Right lobe of liver (tissue), 6 donors: ENCODE results near the gene CANT1. TPM values are rescaled to one million over a fixed set of nuclear protein-coding genes. Genes with fewer than 3 reads are reported as not detected.
A peak's percentile ranks its signal among the peaks of the same experiment; 100 is the strongest.

Experiments
- ATAC-seq, 4 donors: fragments of 200-7000 bp; cut with Tn5 transposase; one replicate each; pipeline ENCODE4 v1.9.1; 2020; ENCODE audit warnings: mild to moderate bottlenecking in 4 of 4, moderate library complexity in 4 of 4
- DNase-seq, 3 donors: peaks; one replicate each; pipeline ENCODE4 v3.0.0-alpha.2; 2020
- H3K27ac ChIP-seq, 3 donors: fragments of 200-600 bp; one replicate each; pipeline ENCODE4 v1.8.0; 2022
- H3K27me3 ChIP-seq, 2 donors: fragments of 200-600 bp; one replicate each; pipeline ENCODE4 v1.8.0; 2022
- H3K36me3 ChIP-seq, 4 donors: fragments of 200-600 bp; sonication (generic) in 1 of 4; one replicate each; pipeline versions ENCODE4 v1.5.1 to v1.8.0; 2017 to 2022; ENCODE audit warnings: control low read depth in 1 of 4
- H3K4me1 ChIP-seq, 4 donors: fragments of 200-600 bp; sonication (generic) in 1 of 4; one replicate each; pipeline versions ENCODE4 v1.5.1 to v1.8.0; 2017 to 2022; ENCODE audit warnings: control low read depth in 1 of 4
- H3K4me3 ChIP-seq, 3 donors: fragments of 200-600 bp; one replicate each; pipeline ENCODE4 v1.8.0; 2022
- H3K9me3 ChIP-seq, 4 donors: fragments of 200-600 bp; sonication (generic) in 1 of 4; one replicate each; pipeline versions ENCODE4 v1.5.1 to v1.8.0; 2017 to 2022; ENCODE audit warnings: control low read depth in 1 of 4
- POLR2A ChIP-seq: fragments of 450-650 bp; IDR thresholded peaks from one replicate; pipeline ENCODE4 v1.6.1; 2017; ENCODE audit warnings: antibody characterized with exemption, mild to moderate bottlenecking
- WGBS: methylation state at CpG from one replicate; pipeline ENCODE4 v1.1.6; 2018; ENCODE audit warnings: low coverage, low lambda C conversion rate; ENCODE audit not compliant: insufficient coverage; ENCODE audit errors: missing lambda C conversion rate; 5-methylcytosine and 5-hydroxymethylcytosine counted together
- intact Hi-C, 2 donors: fragments of 100-400 bp; cut with DNase I; formaldehyde crosslinking; loops; one replicate each; pipeline versions ENCODE4 v1.11.2 to v1.14.1; 2022
- total RNA-seq, 6 experiments: library from RNA; depleted of rRNA in 2 of 6; stranded (reverse); fragments of >200 nt in 2 of 6; fragmentation: NEBNext Ultra II Directional in 3 of 6; extraction: Animal tissue kit (Norgen Biotek cat#: 25700) in 3 of 6; gene quantifications; one replicate each; pipeline versions ENCODE4 v1.1.0 to v1.2.4, GENCODE V29; 2016 to 2023
- TF ChIP-seq, protein P1 (sequence below), 4 donors: fragments of 200-600 bp in 3 of 4; fragments of 450-650 bp in 1 of 4; IDR thresholded peaks; one replicate each; pipeline versions ENCODE4 v1.5.1 to v1.8.0; 2016 to 2022; ENCODE audit warnings: antibody characterized with exemption in 4 of 4, mild to moderate bottlenecking in 2 of 4
- donor health status: DM: no; HTN: yes; CAD: no.
- donor health status: DM: no; HTN: no; CAD: no.
- donor health status: DM: no; HTN: no; CAD: no.
- donor health status: DM: no; HTN: yes; CAD: no.
- donor health status: DM: no; HTN: yes; CAD: no.

Gene CANT1
- total RNA-seq, 6 experiments from 2014 or later, result 15.6 to 26.3 (median 18.7) TPM

DNA sequence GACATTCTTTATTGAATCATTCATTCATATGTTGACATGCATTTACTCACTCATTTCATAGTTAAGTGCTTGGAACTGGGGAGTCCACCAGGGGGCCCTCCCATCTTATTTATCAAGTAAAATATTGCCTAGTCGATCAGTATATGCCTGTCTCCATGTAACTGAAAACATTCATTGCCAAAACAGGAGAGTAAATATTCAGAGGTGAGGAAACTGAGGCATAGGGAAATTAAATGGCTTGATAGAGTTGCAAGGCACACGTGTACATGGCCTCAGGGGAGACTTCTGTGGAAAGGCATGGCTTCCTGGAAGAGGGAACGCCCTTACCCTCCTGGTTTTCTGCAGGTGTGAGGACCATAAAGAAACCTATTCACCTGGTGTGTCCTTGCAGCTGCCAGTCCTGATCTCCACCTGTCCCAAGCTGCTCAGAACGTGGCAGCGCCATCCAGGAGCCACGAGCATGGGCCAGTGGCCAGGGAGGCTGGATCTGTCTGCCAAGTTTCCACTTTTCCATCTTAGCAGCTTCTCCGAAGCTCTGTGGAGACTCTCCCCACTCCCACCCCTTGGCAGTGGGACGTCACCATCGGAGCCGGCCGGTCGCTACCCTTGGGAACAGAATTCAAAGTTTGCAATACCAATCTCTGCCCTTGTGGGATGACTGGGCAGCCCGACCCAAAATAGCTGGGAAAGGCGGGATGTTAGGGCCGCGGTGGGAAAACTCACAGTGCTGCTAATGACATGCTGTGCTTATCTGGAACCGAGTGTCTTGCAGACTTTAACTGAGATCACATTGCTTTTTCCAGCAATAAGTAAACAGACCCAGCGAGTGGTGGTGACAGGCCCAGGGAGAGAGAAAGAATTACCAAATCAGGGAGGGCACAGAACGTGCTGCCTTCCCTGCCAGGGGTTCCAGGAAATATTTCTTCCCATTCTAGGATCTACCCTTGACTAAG, 10.3 kb upstream of the CANT1 start:
- H3K9me3 ChIP-seq, result no peaks in the 10 kb centered on the region
- no peaks in the 10 kb centered on the region for H3K27me3 ChIP-seq
- no peaks in the 10 kb centered on the region for H3K36me3 ChIP-seq
- DNase-seq (peak in 2 of 3 donors; percentile 49 to 62), ATAC-seq (peak; percentile 15 to 42 (median 30))
- peaks cover 0 to 11% (median 0%) of the 10 kb centered on the region in 4 donors for H3K4me1 ChIP-seq
- 14% methylated on average over 12 of the region's 19 CpGs for WGBS
- H3K27ac ChIP-seq, result peak overlapping the region in 2 of 3 donors; percentile 32 to 69
- TF ChIP-seq POLR2A, result no peak
- TF ChIP-seq, protein P1, sequence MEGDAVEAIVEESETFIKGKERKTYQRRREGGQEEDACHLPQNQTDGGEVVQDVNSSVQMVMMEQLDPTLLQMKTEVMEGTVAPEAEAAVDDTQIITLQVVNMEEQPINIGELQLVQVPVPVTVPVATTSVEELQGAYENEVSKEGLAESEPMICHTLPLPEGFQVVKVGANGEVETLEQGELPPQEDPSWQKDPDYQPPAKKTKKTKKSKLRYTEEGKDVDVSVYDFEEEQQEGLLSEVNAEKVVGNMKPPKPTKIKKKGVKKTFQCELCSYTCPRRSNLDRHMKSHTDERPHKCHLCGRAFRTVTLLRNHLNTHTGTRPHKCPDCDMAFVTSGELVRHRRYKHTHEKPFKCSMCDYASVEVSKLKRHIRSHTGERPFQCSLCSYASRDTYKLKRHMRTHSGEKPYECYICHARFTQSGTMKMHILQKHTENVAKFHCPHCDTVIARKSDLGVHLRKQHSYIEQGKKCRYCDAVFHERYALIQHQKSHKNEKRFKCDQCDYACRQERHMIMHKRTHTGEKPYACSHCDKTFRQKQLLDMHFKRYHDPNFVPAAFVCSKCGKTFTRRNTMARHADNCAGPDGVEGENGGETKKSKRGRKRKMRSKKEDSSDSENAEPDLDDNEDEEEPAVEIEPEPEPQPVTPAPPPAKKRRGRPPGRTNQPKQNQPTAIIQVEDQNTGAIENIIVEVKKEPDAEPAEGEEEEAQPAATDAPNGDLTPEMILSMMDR (IDR thresholded peaks at IDR 0.05), result peak; percentile 45 to 74 (median 60)
- H3K4me3 ChIP-seq, result no peak overlapping the region
- intact Hi-C loops, result no loop called here

DNA sequence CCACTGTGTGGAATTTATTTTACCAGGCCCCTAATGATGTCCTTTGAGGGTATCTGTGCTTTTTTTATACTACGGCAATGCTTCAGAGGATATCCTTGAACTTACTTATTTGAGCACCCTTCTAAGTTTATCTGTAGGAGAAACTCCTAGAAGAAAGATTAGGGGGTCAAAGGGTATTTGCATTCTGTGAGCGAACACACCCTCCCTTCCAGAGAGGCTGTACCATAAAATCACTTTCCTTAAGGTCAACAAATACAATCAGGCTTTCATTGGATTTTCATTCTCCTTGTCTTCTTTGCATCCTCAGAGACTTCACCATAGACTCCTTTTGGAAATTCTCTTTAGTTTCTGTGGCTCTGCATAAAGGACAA, 9.7 kb upstream of the CANT1 start:
- no peak overlapping the region for H3K4me3 ChIP-seq
- H3K36me3 ChIP-seq, result no peaks in the 10 kb centered on the region
- no peaks in the 10 kb centered on the region for H3K9me3 ChIP-seq
- intact Hi-C loops, result no loop called here
- 32% methylated on average over 2 of the region's 2 CpGs for WGBS
- DNase-seq (no peak), ATAC-seq (no peak)
- H3K27me3 ChIP-seq, result no peaks in the 10 kb centered on the region
- peaks cover 0 to 11% (median 0%) of the 10 kb centered on the region in 4 donors for H3K4me1 ChIP-seq
- TF ChIP-seq, protein P1 (IDR thresholded peaks at IDR 0.05), result no peak
- TF ChIP-seq POLR2A, result no peak
- no peak overlapping the region for H3K27ac ChIP-seq

DNA sequence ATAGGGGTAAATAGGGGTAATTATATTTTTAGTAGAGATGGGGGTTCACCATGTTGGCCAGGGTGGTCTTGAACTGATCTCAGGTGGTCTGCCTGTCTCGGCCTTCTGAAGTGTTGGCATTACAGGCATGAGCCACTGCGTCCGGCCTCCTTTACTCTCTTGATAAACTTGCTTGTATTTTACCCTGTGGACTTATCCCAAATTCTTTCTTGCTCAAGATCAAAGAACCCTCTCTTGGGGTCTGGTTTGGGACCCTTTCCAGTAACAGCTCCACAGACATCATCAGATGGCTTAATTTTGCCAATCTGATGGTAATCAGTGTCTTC, 8.8 kb upstream of the CANT1 start:
- Histone ChIP-seq H3K4me1 (peaks cover 0 to 5% (median 0%) of the 10 kb centered on the region in 4 donors), H3K36me3 (no peaks in the 10 kb centered on the region), H3K27ac (no peak overlapping the region), H3K27me3 (no peaks in the 10 kb centered on the region), H3K4me3 (no peak overlapping the region), H3K9me3 (no peaks in the 10 kb centered on the region)
- ATAC-seq (no peak), DNase-seq (no peak)
- TF ChIP-seq, protein P1 (IDR thresholded peaks at IDR 0.05), result no peak
- TF ChIP-seq POLR2A, result no peak
- WGBS, result 20% methylated on average over 1 of the region's 3 CpGs
- intact Hi-C loops, result no loop called here

DNA sequence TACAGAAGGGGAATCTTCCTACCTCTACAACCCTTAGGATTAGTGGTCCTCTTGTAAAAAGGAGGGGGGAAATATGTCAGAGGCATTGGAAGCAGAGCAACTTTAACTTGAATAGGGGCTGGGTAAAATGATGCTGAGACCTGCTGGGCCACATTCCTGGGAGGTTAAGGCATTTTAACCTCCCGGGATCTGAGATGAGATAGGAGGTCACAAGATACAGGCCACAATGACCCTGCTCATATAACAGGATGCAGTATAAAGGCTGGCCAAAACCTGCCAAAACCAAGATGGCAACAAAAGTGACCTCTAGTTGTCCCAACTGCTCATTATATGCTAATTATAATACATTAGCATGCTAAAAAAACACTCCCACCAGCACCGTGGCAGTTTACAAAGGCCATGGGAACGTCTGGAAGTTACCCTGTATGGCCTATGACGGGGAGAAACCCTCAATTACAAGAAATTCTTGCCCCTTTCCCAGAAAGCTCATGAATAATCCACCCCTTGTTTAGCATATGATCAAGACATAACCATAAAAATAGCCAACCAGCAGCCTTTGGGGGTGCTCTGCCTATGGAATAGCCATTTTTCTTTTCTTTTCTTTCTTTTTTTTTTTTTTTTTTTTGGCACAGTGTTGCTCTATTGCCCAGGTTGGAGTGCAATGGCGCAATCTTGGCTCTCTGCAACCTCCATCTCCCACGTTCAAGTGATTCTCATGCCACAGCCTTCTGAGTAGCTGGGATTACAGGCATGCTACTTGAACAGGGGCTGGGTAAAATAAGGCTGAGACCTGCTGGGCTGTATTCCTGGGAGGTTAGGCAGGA, 8.2 kb upstream of the CANT1 start:
- 43% methylated on average over 6 of the region's 6 CpGs for WGBS
- Histone ChIP-seq H3K9me3 (no peaks in the 10 kb centered on the region), H3K4me1 (peaks cover 0 to 5% (median 0%) of the 10 kb centered on the region in 4 donors), H3K27me3 (no peaks in the 10 kb centered on the region), H3K4me3 (no peak overlapping the region), H3K36me3 (no peaks in the 10 kb centered on the region), H3K27ac (no peak overlapping the region)
- intact Hi-C loops, result no loop called here
- no peak for ATAC-seq
- TF ChIP-seq, protein P1 (IDR thresholded peaks at IDR 0.05), result no peak
- no peak for TF ChIP-seq POLR2A
- no peak for DNase-seq
